GM12878 (cell line): ENCODE measurements around the gene MAPT.

ENCODE experiments used
- CHD4 ChIP-seq: fragments of 200-600 bp; sonication (generic); IDR thresholded peaks from 2 replicates; pipeline ENCODE4 v1.6.1; 2016; ENCODE audit warnings: mild to moderate bottlenecking
- CTCF ChIP-seq, 3 experiments: IDR thresholded peaks in 2 of 3; conservative IDR thresholded peaks in 1 of 3; 2 replicates each; pipeline ENCODE4 v1.5.1; 2011; ENCODE audit warnings: low read depth in 3 of 3, low read length in 3 of 3, mild to moderate bottlenecking in 3 of 3, control low read depth in 2 of 3, moderate library complexity in 2 of 3, inconsistent platforms in 1 of 3, mixed read lengths in 1 of 3; ENCODE audit not compliant: control insufficient read depth in 2 of 3, insufficient read depth in 1 of 3; ENCODE audit errors: extremely low read depth in 1 of 3
- KDM1A ChIP-seq: fragments of 200-600 bp; sonication (generic); IDR thresholded peaks from 2 replicates; pipeline ENCODE4 v1.6.1; 2016; ENCODE audit warnings: borderline replicate concordance
- POLR2A ChIP-seq: IDR thresholded peaks from 2 replicates; pipeline ENCODE4 v1.6.1; 2011; ENCODE audit warnings: low read depth, mild to moderate bottlenecking, low read length
- RELA ChIP-seq: fragments of 450-650 bp; IDR thresholded peaks from 2 replicates; pipeline ENCODE4 v1.8.0; 2014; ENCODE audit warnings: borderline replicate concordance; ENCODE audit not compliant: partially characterized antibody
- SMC3 ChIP-seq: IDR thresholded peaks from 2 replicates; pipeline ENCODE4 v1.6.1; 2011; ENCODE audit warnings: low read length, improper control_type of control experiment, borderline replicate concordance
- TCF12 ChIP-seq: IDR thresholded peaks from 2 replicates; pipeline ENCODE4 v1.6.1; 2011; ENCODE audit warnings: low read depth, mild to moderate bottlenecking, low read length
- TF ChIP-seq, protein P1 (sequence below): fragments of 450-650 bp; IDR thresholded peaks from 2 replicates; pipeline ENCODE4 v1.6.1; 2018; ENCODE audit warnings: borderline replicate concordance, mild to moderate bottlenecking; ENCODE audit not compliant: partially characterized antibody
- TF ChIP-seq, protein P2 (sequence below): IDR thresholded peaks from 2 replicates; pipeline ENCODE4 v1.6.1; 2012; ENCODE audit warnings: low read length, inconsistent platforms

DNA sequence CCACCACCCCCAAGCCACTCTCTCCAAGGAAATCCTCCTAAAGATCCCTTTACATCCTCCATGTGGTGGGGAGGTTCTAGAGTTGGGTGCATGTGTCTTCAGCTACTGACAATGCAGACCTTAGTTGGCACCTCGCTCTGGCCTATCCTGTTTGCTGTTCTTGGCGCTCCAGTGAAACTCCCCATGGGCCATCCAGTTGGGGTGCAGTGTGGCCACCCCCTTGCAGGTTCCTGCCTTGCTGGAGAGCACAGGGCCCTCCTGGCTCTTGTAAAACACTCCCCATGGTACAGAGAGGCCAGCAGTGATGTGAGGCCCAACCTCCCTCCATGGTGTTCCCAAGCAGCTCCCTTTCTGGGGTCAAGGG, 82.0 kb downstream of the MAPT start:
- TF ChIP-seq POLR2A: no peak
- TF ChIP-seq CHD4: no peak
- TF ChIP-seq CTCF (IDR thresholded peaks at IDR 0.05 in 2 of 3, conservative IDR thresholded peaks at IDR 0.05 in 1 of 3; ENCODE audit: control insufficient read depth in 2 of 3, extremely low read depth in 1 of 3, insufficient read depth in 1 of 3, low read depth in 3 of 3, low read length in 3 of 3): no peak
- TF ChIP-seq SMC3: no peak
- TF ChIP-seq TCF12: no peak
- TF ChIP-seq RELA: no peak
- TF ChIP-seq KDM1A: no peak
- TF ChIP-seq, protein P1, sequence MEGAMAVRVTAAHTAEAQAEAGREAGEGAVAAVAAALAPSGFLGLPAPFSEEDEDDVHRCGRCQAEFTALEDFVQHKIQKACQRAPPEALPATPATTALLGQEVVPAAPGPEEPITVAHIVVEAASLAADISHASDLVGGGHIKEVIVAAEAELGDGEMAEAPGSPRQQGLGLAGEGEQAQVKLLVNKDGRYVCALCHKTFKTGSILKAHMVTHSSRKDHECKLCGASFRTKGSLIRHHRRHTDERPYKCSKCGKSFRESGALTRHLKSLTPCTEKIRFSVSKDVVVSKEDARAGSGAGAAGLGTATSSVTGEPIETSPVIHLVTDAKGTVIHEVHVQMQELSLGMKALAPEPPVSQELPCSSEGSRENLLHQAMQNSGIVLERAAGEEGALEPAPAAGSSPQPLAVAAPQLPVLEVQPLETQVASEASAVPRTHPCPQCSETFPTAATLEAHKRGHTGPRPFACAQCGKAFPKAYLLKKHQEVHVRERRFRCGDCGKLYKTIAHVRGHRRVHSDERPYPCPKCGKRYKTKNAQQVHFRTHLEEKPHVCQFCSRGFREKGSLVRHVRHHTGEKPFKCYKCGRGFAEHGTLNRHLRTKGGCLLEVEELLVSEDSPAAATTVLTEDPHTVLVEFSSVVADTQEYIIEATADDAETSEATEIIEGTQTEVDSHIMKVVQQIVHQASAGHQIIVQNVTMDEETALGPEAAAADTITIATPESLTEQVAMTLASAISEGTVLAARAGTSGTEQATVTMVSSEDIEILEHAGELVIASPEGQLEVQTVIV: no peak
- TF ChIP-seq, protein P2, sequence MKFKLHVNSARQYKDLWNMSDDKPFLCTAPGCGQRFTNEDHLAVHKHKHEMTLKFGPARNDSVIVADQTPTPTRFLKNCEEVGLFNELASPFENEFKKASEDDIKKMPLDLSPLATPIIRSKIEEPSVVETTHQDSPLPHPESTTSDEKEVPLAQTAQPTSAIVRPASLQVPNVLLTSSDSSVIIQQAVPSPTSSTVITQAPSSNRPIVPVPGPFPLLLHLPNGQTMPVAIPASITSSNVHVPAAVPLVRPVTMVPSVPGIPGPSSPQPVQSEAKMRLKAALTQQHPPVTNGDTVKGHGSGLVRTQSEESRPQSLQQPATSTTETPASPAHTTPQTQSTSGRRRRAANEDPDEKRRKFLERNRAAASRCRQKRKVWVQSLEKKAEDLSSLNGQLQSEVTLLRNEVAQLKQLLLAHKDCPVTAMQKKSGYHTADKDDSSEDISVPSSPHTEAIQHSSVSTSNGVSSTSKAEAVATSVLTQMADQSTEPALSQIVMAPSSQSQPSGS: no peak
